ENCODE results near the gene CTSS. TPM values are rescaled to one million over a fixed set of nuclear protein-coding genes. Genes with fewer than 3 reads are reported as not detected.

CTSS gene
- total RNA-seq, 1 experiment from 2014 or later, result not detected

DNA sequence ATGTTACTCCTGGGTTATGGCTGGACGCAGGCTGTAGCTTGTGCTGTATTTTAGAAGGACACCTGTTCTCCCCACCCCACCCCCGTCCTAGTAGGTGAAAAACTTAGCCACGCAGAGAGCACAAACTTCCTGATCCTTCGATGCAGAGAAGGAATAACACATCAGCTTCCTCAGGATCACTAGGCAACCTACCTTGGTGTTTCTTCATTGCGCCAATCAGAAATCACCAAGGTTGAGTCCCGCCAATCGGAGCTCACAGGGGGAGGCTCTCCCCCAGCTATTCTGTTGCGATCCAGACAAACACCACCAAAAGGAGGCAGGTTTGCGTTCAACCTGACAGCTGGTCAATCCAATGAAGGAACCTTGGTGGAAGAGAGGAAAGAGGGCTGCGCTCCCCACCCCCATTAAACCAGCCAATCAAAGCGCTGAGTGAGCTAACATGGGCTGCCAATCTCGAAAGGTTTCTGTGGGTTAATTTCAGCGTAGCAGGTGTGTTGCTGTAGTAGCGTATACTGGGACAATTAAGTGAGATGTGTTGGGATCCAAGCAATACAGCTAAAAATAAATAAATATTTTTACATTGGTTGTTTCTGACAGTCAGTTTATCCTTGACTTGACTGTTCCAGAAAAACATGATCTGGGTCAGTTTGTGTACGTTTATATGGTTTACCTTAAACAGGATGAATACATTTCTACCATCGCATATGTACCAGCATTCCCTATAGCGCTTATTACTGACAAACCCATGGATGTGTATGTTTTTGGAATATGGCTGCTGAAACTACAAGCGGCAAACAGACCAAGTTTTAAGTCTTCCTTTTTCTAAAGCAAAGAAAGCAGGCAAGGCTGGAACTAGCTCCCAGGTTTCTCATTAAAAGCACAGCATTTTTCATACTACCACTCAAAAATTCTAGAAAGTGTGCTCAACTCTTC, 68.3 kb downstream of the CTSS start, which contains the start of gene GOLPH3L:
TSS of gene GOLPH3L (minus strand) at position 160 of the 933 bp plus-strand sequence. CDS start 2,316 bp downstream, outside the sequence.
- DNase-seq, result peak; percentile 78
- Histone ChIP-seq H3K36me3 (replicated peaks; ENCODE audit: control insufficient read depth, insufficient read depth, low read length) (peaks cover 6% of the 10 kb centered on the region), H3K27me3 (ENCODE audit: control insufficient read depth, insufficient read depth, low read length) (no peaks in the 10 kb centered on the region), H3K4me3 (ENCODE audit: insufficient read depth, low read depth, low read length) (peak within 1 kb of the TSS; percentile 59)

DNA sequence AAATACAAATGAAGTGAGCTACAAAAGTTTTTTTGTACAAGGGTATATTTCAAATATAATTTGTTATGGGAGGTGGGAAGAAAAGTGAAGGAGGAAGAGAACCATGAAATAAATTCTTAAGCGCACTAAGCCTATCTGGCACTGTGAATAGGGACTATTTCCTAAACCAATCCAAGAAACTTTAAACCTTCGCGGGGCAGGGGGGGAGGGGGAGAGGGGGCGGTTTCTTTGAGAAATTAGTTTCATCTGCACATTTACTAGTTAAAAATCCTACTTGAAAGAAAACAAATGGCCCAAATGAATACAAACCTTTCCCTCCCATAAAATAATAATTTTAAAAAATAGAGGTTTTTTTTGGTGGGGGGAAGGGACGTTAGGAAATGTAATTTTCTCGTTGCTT, 69.0 kb downstream of the CTSS start:
- Histone ChIP-seq H3K36me3 (replicated peaks; ENCODE audit: control insufficient read depth, insufficient read depth, low read length) (peaks cover 6% of the 10 kb centered on the region), H3K4me3 (ENCODE audit: insufficient read depth, low read depth, low read length) (peak overlapping the region; percentile 59), H3K27me3 (ENCODE audit: control insufficient read depth, insufficient read depth, low read length) (no peaks in the 10 kb centered on the region)
- DNase-seq, result peak; percentile 22

DNA sequence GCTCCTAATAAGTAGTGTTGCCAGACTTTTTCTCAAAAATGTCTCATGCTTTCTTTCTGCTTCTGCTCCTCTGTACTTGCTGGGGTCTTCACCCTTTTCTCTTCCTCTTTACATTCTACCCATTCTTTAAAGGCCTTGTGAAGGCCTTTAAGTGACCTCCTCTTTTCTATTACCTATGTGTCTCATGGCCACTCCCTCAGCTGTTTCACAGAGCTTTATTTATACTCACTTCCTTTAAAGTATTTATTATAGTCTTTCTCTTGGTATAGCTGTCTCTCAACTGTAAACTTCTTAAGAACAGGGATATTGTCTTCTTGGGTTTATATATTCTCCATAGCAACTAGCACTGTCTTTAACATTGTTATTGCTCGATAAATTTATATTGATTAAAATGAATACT, 69.4 kb downstream of the CTSS start:
- Histone ChIP-seq H3K27me3 (ENCODE audit: control insufficient read depth, insufficient read depth, low read length) (no peaks in the 10 kb centered on the region), H3K36me3 (replicated peaks; ENCODE audit: control insufficient read depth, insufficient read depth, low read length) (peaks cover 9% of the 10 kb centered on the region), H3K4me3 (ENCODE audit: insufficient read depth, low read depth, low read length) (peak overlapping the region; percentile 59)
- DNase-seq, result no peak

DNA sequence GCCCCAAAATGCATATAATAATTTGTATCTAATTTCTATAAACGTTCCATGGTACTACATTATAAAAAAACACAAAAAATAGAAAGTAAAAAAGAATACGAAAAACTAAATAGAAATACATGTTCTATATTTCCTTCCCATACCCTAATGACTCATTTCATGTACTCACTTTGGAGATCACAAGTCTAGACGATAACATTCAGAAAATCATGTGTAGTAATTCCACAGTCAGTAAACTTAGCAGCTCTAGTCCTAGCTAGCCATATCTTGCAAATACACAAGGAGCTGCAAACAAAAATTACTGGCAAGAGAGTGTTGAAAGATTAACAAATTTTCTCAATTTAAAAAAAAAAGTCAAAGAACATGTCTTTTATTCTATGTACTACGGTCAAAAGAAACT, 70.0 kb downstream of the CTSS start:
- Histone ChIP-seq H3K27me3 (ENCODE audit: control insufficient read depth, insufficient read depth, low read length) (no peaks in the 10 kb centered on the region), H3K36me3 (replicated peaks; ENCODE audit: control insufficient read depth, insufficient read depth, low read length) (peaks cover 9% of the 10 kb centered on the region), H3K4me3 (ENCODE audit: insufficient read depth, low read depth, low read length) (no peak overlapping the region)
- DNase-seq, result no peak

DNA sequence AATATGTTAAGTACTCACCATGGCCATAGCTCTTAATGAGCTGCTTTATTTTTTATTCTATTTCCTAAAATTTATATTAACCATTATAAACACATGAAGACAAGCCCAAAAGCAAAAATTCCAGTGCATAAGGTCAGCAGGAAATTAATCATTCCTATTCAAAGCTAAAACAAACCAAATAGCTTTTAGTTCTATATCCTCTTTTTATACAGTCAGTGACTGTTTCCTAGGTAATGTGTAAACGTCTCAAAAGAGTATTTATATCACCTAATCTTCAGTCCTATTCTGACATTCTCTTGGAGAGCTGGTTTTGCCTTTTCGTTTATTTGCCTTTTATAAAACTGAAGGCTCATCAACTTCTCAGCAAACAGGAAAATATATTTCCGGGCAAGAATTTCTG, 72.9 kb downstream of the CTSS start:
- H3K27me3 ChIP-seq (ENCODE audit: control insufficient read depth, insufficient read depth, low read length), result no peaks in the 10 kb centered on the region
- no peak for DNase-seq
- peaks cover 13% of the 10 kb centered on the region for H3K36me3 ChIP-seq (replicated peaks; ENCODE audit: control insufficient read depth, insufficient read depth, low read length)
- no peak overlapping the region for H3K4me3 ChIP-seq (ENCODE audit: insufficient read depth, low read depth, low read length)

DNA sequence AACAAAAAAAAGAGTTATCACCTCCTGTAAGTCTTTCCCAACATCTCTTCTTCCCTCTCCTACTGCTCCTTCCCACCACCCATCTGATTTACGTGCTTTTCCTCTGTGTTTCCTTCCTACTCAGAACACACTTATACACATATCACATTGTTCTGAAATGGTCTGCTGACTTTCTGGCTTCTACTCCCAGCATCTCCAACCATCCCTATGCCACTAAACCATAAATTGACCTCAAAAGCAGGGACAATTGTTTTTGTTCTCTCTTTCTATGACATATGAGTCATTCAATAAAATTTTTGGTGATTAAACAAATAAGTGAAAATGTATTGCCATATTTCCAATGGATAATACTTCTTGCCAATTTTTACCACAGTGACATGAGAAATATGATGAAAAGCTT, 76.8 kb downstream of the CTSS start:
- Histone ChIP-seq H3K4me3 (ENCODE audit: insufficient read depth, low read depth, low read length) (no peak overlapping the region), H3K27me3 (ENCODE audit: control insufficient read depth, insufficient read depth, low read length) (no peaks in the 10 kb centered on the region), H3K36me3 (replicated peaks; ENCODE audit: control insufficient read depth, insufficient read depth, low read length) (peaks cover 11% of the 10 kb centered on the region)
- DNase-seq, result no peak

DNA sequence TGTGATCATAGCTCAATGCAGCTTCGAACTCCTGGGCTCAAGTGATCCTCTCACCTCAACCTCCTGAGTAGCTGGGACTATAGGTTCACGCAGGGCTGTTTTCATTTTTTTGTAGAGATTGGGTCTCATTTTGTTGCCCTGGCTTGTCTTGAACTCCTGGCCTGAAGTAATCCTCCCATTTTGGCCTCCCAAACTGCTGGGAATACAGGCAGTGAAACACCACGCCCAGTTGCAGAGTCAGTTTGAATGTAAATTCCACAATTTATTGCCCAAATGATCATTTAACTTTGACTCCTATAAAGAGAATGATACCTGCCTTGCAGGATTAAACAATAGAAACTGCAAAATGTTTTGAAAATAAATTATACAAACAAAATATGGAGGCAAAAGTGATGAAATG, 79.3 kb downstream of the CTSS start:
- Histone ChIP-seq H3K4me3 (ENCODE audit: insufficient read depth, low read depth, low read length) (no peak overlapping the region), H3K36me3 (replicated peaks; ENCODE audit: control insufficient read depth, insufficient read depth, low read length) (peaks cover 4% of the 10 kb centered on the region; the same call in 1 of the 2 replicates), H3K27me3 (ENCODE audit: control insufficient read depth, insufficient read depth, low read length) (no peaks in the 10 kb centered on the region)
- no peak for DNase-seq

DNA sequence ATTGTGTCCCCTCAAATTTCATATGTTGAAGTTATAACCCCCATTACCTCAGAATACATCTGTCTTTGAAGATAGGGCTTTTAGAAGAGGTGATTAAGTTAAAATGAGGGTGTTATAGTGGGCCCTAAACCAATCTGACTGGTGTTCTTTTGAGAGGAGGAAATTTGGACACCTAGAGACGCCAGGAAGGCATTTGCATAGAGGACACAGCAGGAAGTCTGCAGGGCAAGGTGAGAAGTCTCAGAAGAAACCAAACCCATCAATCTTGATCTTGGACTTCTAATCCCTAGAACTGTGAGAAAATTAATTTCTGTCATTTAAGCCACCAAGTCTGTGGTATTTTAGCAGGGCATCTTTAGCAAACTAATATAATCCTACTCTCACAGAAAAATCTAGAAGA, 81.7 kb downstream of the CTSS start:
- Histone ChIP-seq H3K27me3 (ENCODE audit: control insufficient read depth, insufficient read depth, low read length) (no peaks in the 10 kb centered on the region), H3K36me3 (replicated peaks; ENCODE audit: control insufficient read depth, insufficient read depth, low read length) (peaks cover 2% of the 10 kb centered on the region; the same call in 1 of the 2 replicates), H3K4me3 (ENCODE audit: insufficient read depth, low read depth, low read length) (no peak overlapping the region)
- peak; percentile 12 for DNase-seq

Other genes starting within 250 kb of the CTSS start
- 4.2 and 8.1 TPM in 2 replicates for gene ADAMTSL4, start 216.4 kb downstream of the CTSS start, total RNA-seq (2014; rRNA removed; shearing (Covaris generic))
- gene MCL1, start 186.2 kb downstream of the CTSS start, total RNA-seq (2014; rRNA removed; shearing (Covaris generic)), result 165 and 234 TPM in 2 replicates
- gene ENSA, start 136.2 kb downstream of the CTSS start, total RNA-seq (2014; rRNA removed; shearing (Covaris generic)), result 373 and 448 TPM in 2 replicates
- gene GOLPH3L, start 68.6 kb downstream of the CTSS start, total RNA-seq (2014; rRNA removed; shearing (Covaris generic)), result 24.0 and 33.5 TPM in 2 replicates
- gene HORMAD1, start 44.9 kb downstream of the CTSS start, total RNA-seq (2014; rRNA removed; shearing (Covaris generic)), result 0.59 TPM in 1 of 2 replicates, not detected in the other
- 170 and 277 TPM in 2 replicates for gene CTSK, start 42.5 kb upstream of the CTSS start, total RNA-seq (2014; rRNA removed; shearing (Covaris generic))
- 38.6 and 53.4 TPM in 2 replicates for gene ARNT, start 110.8 kb upstream of the CTSS start, total RNA-seq (2014; rRNA removed; shearing (Covaris generic))
- gene CTXND2, start 121.4 kb upstream of the CTSS start, total RNA-seq (2014; rRNA removed; shearing (Covaris generic)), result not detected in 2 replicates
- 67.9 and 74.9 TPM in 2 replicates for gene SETDB1, start 160.6 kb upstream of the CTSS start, total RNA-seq (2014; rRNA removed; shearing (Covaris generic))
- gene CERS2, start 209.1 kb upstream of the CTSS start, total RNA-seq (2014; rRNA removed; shearing (Covaris generic)), result 248 and 297 TPM in 2 replicates
- 0.62 and 1.6 TPM in 2 replicates for gene ANXA9, start 216.5 kb upstream of the CTSS start, total RNA-seq (2014; rRNA removed; shearing (Covaris generic))
- gene MINDY1, start 241.1 kb upstream of the CTSS start, total RNA-seq (2014; rRNA removed; shearing (Covaris generic)), result 12.6 and 18.4 TPM in 2 replicates
- 33.5 and 36.3 TPM in 2 replicates for gene PRUNE1, start 242.7 kb upstream of the CTSS start, total RNA-seq (2014; rRNA removed; shearing (Covaris generic))